ENCODE measurements around the gene PLIN3.
"Not testable (repeated sequence)": the region's sequence is repeated elsewhere in the genome, so short reads cannot be mapped to it uniquely, and the experiment has no call there.

DNA sequence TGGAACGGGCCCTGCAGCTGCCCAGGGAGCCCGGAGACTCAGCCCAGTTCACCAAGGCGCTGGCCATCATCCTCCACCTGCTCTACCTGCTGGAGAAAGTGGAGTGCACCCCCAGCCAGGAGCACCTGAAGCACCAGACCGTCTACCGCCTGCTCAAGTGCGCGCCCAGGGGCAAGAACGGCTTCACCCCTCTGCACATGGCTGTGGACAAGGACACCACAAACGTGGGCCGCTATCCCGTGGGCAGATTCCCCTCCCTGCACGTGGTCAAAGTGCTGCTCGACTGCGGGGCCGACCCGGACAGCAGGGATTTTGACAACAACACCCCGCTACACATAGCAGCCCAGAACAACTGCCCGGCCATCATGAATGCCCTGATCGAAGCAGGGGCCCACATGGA is 74.2 kb downstream of the PLIN3 start:
- TF ChIP-seq CTCF, POLR2A (IDR thresholded peaks at IDR 0.05): not testable (repeated sequence)

Measured in esophagus squamous epithelium (tissue), 4 donors.